Progenitor cell of endocrine pancreas (in vitro differentiated cells): ENCODE data around the gene LHX2. TPM values are rescaled to one million over a fixed set of nuclear protein-coding genes. Genes with fewer than 3 reads are reported as not detected.

Experiments
- DNase-seq: peaks from one replicate; pipeline ENCODE4 v3.0.0; 2021; ENCODE audit warnings: low spot score; ENCODE audit not compliant: unreplicated experiment
- H3K27ac Mint-ChIP-seq: 2 replicates; pipeline ENCODE4 v1.8.0; 2021; ENCODE audit warnings: mild to moderate bottlenecking, moderate library complexity, mixed read lengths
- H3K27me3 Mint-ChIP-seq: 2 replicates; pipeline ENCODE4 v1.8.0; 2021; ENCODE audit warnings: mixed read lengths
- H3K36me3 Mint-ChIP-seq: 2 replicates; pipeline ENCODE4 v1.8.0; 2022; ENCODE audit warnings: mixed read lengths; ENCODE audit not compliant: insufficient read depth
- H3K4me1 Mint-ChIP-seq: 2 replicates; pipeline ENCODE4 v1.8.0; 2021; ENCODE audit warnings: low read depth, mixed read lengths
- H3K4me3 Mint-ChIP-seq: 2 replicates; pipeline ENCODE4 v1.8.0; 2021; ENCODE audit warnings: low read depth, mild to moderate bottlenecking, moderate library complexity, mixed read lengths
- H3K9me3 Mint-ChIP-seq: 2 replicates; pipeline ENCODE4 v1.8.0; 2021; ENCODE audit warnings: low read depth, mixed read lengths
- total RNA-seq: library from RNA; stranded (reverse); gene quantifications from 2 replicates; pipeline ENCODE4 v1.2.1, GENCODE V29; 2021
- TF ChIP-seq, protein P1 (sequence below): fragments of 200-600 bp; sonication (generic); IDR thresholded peaks from one replicate; pipeline ENCODE4 v1.5.0; 2021; ENCODE audit warnings: antibody characterized with exemption, mild to moderate bottlenecking; ENCODE audit not compliant: unreplicated experiment

The LHX2 gene
- total RNA-seq, 1 donor from 2014 or later = not detected

DNA sequence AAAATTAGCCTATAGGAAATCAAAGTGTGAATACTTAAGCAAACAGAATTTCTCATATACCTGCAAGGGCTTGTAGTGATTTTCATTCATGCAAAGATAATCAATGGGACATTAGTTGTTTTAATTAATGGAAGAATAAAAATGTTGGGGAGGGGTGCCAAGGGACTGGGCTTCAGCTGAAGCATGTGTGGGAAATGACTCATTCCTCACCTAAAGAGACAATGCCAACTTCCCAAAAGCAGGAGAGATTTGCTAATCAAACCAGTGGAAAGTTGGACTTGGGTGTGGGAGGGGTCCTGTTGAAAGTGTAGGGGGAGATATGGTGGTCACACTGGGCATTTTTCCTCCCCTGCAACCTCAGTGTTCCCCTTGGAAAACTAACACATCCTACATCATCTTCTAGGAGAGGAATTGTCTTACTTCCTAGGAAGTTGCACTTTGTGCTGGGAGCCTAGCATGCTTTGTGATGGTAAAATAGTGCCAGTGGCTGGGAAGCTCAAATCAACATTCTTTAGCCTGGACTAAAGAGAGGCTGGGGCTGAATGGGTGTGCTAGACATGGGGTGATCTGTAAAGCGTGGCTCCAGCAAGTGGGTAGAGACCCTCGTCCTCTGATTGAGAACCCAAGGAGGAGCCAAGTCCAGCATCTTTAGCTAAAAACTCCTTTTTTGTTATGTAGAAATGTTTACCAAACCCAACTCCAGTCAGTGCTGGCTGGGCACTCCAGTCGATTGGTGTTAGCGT is 6.4 kb upstream of the LHX2 start:
- Mint-ChIP-seq H3K9me3 (no peaks in the 10 kb centered on the region), H3K4me3 (no peak overlapping the region), H3K27me3 (peaks cover 97% of the 10 kb centered on the region), H3K36me3 (no peaks in the 10 kb centered on the region), H3K4me1 (peaks cover 11% of the 10 kb centered on the region), H3K27ac (no peak overlapping the region)
- DNase-seq = no peak
- TF ChIP-seq, protein P1, sequence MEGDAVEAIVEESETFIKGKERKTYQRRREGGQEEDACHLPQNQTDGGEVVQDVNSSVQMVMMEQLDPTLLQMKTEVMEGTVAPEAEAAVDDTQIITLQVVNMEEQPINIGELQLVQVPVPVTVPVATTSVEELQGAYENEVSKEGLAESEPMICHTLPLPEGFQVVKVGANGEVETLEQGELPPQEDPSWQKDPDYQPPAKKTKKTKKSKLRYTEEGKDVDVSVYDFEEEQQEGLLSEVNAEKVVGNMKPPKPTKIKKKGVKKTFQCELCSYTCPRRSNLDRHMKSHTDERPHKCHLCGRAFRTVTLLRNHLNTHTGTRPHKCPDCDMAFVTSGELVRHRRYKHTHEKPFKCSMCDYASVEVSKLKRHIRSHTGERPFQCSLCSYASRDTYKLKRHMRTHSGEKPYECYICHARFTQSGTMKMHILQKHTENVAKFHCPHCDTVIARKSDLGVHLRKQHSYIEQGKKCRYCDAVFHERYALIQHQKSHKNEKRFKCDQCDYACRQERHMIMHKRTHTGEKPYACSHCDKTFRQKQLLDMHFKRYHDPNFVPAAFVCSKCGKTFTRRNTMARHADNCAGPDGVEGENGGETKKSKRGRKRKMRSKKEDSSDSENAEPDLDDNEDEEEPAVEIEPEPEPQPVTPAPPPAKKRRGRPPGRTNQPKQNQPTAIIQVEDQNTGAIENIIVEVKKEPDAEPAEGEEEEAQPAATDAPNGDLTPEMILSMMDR = no peak

DNA sequence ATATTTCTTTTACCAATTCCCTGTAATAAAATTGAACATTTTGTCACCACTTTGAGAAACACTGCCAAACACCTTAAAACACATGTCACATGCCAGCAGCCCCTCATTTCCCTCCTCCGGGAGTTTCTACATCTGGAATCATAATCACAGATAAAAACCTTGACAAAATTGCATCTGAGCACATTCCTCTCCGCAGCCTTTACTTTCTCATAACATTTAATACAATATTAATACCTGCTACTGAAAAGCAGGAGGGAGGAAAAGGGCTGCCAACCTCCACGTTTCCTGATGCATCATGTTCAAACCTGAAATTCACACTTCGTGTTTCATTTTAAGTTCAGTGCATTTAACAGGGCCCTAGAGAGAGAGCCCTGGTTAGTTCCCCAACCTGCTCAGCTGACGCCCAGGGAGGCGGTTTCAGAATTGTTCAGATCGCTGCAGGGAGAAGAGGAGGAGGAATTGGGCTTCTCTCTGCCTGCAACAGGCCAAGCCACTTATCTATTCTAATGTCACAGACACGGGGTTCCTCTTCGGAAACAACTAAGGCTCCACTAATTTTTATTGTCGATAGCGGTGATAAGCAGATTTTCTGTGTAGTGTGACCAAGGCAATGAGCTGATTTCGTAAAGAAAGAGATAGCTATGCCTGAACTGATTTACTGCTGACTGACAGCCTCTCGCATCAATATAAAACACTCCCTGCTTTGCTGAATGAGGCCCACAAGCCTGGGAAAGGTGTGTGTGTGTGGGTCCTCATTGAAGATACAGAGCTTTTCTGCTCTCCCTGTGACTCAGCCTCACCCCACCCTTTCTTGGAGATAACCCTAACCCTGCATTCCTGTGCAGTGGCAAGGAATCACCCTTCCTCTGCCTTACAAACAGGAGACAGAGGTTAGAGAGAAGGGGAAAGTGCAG is 4.9 kb upstream of the LHX2 start:
- Mint-ChIP-seq H3K4me3 (no peak overlapping the region), H3K27ac (no peak overlapping the region), H3K27me3 (peaks cover 92% of the 10 kb centered on the region), H3K36me3 (no peaks in the 10 kb centered on the region), H3K4me1 (peaks cover 11% of the 10 kb centered on the region), H3K9me3 (no peaks in the 10 kb centered on the region)
- TF ChIP-seq, protein P1 = no peak
- DNase-seq = no peak

DNA sequence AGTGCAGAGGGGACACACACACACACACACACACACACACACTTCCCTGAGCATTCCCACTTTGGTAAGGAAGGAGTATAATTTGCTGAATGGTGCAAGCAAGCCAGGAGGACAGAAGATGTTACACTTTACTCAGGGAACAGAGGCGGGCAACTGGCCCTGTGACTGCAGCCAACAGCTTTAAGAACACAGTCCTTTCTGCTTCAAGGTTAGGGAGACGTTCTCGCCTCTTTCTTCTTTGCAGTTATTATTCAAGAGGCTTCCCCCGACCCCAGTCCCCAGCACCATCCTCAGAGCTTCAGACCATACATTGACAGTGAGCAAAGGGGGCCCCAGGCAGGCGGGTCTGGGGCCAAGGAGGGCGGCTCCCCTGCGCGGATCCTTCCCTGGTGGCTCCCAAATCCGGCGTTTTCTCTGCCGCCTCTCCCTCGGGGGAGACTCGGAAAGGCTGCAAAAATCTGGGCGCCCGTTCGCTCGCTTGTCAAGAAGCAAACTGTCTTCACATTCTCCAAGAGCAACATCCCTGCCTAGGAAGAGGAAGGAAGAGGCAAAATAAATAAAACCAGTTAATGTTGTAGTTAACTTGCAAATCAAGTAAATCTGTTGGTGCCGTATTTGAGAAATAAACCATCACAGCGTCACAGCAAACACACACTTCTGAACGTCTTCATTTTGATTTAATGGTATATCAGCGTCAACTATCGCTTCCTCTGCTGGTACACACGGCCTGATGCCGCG is 3.8 kb upstream of the LHX2 start:
- H3K9me3 Mint-ChIP-seq = no peaks in the 10 kb centered on the region
- no peak for DNase-seq
- no peaks in the 10 kb centered on the region for H3K36me3 Mint-ChIP-seq
- peaks cover 11% of the 10 kb centered on the region for H3K4me1 Mint-ChIP-seq
- peaks cover 82% of the 10 kb centered on the region for H3K27me3 Mint-ChIP-seq
- H3K27ac Mint-ChIP-seq = no peak overlapping the region
- TF ChIP-seq, protein P1 = no peak
- no peak overlapping the region for H3K4me3 Mint-ChIP-seq

DNA sequence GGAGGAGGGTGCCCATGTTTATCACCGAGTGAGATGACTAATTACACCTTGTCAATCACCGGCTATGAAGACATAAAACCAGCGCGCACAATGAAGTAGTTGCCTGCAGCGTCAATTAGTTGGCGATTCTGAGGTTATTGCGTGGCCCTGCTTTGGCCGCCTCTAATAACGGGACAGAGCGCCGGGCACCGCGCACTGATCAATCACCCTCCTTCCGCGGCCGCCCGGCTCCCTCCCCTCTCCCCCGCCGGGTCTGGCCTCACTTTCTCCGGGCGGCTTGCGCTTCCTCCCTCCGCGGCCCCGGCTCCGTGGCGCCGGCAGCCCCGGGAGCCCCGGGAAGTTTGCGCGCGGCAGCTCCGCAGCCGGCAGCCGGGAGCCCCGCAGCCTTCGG is 3.3 kb upstream of the LHX2 start:
- H3K27me3 Mint-ChIP-seq = peaks cover 82% of the 10 kb centered on the region
- TF ChIP-seq, protein P1 = no peak
- no peak overlapping the region for H3K27ac Mint-ChIP-seq
- peaks cover 11% of the 10 kb centered on the region for H3K4me1 Mint-ChIP-seq
- no peak overlapping the region for H3K4me3 Mint-ChIP-seq
- H3K36me3 Mint-ChIP-seq = no peaks in the 10 kb centered on the region
- no peaks in the 10 kb centered on the region for H3K9me3 Mint-ChIP-seq
- DNase-seq = no peak
